Spinal cord (tissue), 10 donors: ENCODE results near the gene TCF7L1. TPM values are rescaled to one million over a fixed set of nuclear protein-coding genes. Genes with fewer than 3 reads are reported as not detected.
A peak's percentile ranks its signal among the peaks of the same experiment; 100 is the strongest.
"Not testable (repeated sequence)": the region's sequence is repeated elsewhere in the genome, so short reads cannot be mapped to it uniquely, and the experiment has no call there.

Experiments
- DNase-seq, 6 donors: peaks; one replicate each; pipeline versions ENCODE4 v3.0.0 to v3.0.0-alpha.2; 2013 to 2015; ENCODE audit warnings: low spot score in 6 of 6, low read depth in 4 of 6
- H3K27ac ChIP-seq: one replicate; pipeline ENCODE4 v1.5.1; 2013; ENCODE audit warnings: low read depth, low read length, control low read depth
- H3K27me3 ChIP-seq: one replicate; pipeline ENCODE4 v1.6.1; 2013; ENCODE audit warnings: low read length; ENCODE audit not compliant: control insufficient read depth, insufficient read depth
- H3K36me3 ChIP-seq: one replicate; pipeline ENCODE4 v1.6.1; 2013; ENCODE audit warnings: low read length; ENCODE audit not compliant: control insufficient read depth, insufficient read depth
- H3K4me1 ChIP-seq: one replicate; pipeline ENCODE4 v1.6.1; 2013; ENCODE audit warnings: low read length; ENCODE audit not compliant: control insufficient read depth, insufficient read depth
- H3K4me3 ChIP-seq: one replicate; pipeline ENCODE4 v1.5.1; 2013; ENCODE audit warnings: low read depth, low read length, control low read depth
- H3K9me3 ChIP-seq: one replicate; pipeline ENCODE4 v1.6.1; 2013; ENCODE audit warnings: low read length; ENCODE audit not compliant: control insufficient read depth, insufficient read depth
- WGBS: methylation state at CpG from one replicate; pipeline ENCODE4 v1.1.5; 2013; ENCODE audit warnings: missing lambda C conversion rate; ENCODE audit not compliant: insufficient coverage; 5-methylcytosine and 5-hydroxymethylcytosine counted together
- polyA plus RNA-seq, 2 donors: library from polyadenylated mRNA; unstranded; fragments of 120-200 nt; gene quantifications; one replicate each; pipeline ENCODE4 v1.2.1, GENCODE V29; 2013; ENCODE audit not compliant: insufficient read length in 2 of 2
- total RNA-seq, 2 donors: library from RNA; depleted of rRNA in 1 of 2; stranded (reverse); fragments of 120-200 nt in 1 of 2; fragments of >200 nt in 1 of 2; gene quantifications; one replicate each; pipeline versions ENCODE4 v1.2.3 to v1.2.4, GENCODE V29; 2013 to 2014
- donor health status: healthy.

Gene TCF7L1
- total and polyA plus RNA-seq, 4 donors = 3.4 to 41.9 (median 19.9) TPM

DNA sequence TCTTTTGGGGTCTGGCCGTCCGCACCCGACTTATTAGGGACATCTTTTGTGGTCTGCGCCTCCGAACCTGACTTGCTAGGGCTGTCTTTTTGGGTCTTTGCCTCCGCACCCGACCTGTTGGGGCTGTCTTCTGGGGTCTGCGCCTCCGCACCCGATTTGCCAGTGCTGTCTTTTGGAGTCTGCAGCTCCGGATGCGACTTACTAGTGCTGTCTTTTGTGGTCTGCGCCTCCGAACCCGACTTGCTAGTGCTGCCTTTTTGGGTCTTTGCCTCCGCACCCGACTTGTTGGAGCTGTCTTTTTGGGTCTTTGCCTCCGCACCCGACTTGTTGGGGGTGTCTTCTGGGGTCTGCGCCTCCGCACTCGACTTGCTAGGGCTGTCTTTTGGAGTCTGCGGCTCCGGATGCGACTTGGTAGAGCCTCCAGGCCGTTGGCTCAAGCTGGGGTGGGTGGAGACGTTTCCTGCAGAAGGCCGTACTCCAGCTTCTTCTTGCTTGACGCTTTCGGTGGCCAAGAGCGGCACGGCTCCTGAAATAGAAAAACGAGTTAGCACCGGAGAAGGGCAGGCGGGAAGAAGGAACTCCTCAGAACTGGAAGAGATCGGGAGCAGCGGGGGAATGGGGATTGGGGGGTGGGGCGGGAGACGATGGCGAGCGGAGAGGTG lies 194.1 kb downstream of the TCF7L1 start:
- Histone ChIP-seq H3K27me3 (no peaks in the 10 kb centered on the region), H3K27ac (peak overlapping the region; percentile 97), H3K4me3 (peak overlapping the region; percentile 91), H3K36me3 (peaks cover 24% of the 10 kb centered on the region), H3K4me1 (peaks cover 22% of the 10 kb centered on the region), H3K9me3 (no peaks in the 10 kb centered on the region)
- WGBS = 4% methylated on average over 37 of the region's 41 CpGs
- peak in 4 of 6 donors; percentile 20 to 73 (median 60) for DNase-seq

DNA sequence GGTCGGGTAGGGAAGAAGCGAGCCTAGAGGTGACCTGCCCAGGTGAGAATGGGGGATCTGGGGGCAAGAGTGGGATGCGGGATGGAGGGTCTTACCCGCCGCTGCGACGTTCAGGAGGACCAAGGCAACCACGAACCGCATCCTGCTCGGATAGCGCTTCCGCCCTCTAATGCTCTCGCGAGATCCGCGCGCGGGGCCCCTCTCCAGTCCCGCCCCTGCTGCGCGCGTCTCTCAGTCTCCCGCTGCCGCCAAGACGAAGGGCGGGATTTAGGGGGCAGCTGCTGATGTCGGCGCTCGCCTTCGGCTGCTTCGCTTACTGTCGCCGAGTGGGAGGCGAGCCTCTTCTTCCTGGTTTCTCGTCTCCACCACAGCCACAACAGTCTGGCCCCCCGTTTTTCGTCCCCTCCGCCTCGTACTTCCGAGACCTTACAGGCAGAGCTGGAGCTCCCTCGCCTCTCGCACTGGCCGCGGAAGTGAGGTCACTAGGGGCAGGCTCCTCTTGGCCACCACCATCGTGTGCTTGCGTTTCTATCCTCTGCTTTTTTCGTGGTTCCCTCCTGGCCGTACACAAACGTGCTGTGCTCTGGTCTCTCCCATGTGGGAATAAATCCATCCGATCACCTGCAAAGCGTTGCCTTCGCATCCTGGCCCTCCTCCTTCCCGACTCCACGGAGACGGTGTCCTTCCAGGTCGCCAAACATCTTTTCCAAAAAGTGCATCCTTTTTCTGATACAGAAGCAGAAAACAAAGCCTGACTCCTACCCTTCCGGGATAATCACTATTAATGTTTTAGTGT lies 194.8 kb downstream of the TCF7L1 start, which contains the start of gene TGOLN2:
TGOLN2 (minus strand) TSS at position 168 of the 796 bp plus-strand sequence; CDS start at position 141, 27 bp downstream.
- H3K27me3 ChIP-seq = no peaks in the 10 kb centered on the region
- peak within 1 kb of the TSS; percentile 97 for H3K27ac ChIP-seq
- peak; percentile 85 to 98 (median 90) for DNase-seq
- H3K4me3 ChIP-seq = peak within 1 kb of the TSS; percentile 91
- under 1% methylated on average over 55 of the region's 57 CpGs for WGBS
- peaks cover 18% of the 10 kb centered on the region for H3K36me3 ChIP-seq
- H3K9me3 ChIP-seq = no peaks in the 10 kb centered on the region
- H3K4me1 ChIP-seq = peaks cover 22% of the 10 kb centered on the region

- DNase-seq = no peak
- Histone ChIP-seq H3K27ac (no peak overlapping the region), H3K4me3 (no peak overlapping the region), H3K27me3 (no peaks in the 10 kb centered on the region), H3K4me1 (peaks cover 22% of the 10 kb centered on the region), H3K9me3 (no peaks in the 10 kb centered on the region), H3K36me3 (peaks cover 7% of the 10 kb centered on the region)
Observed at GRCh38 chr2:85329181-85329651, 196.0 kb downstream of the TCF7L1 start.

DNA sequence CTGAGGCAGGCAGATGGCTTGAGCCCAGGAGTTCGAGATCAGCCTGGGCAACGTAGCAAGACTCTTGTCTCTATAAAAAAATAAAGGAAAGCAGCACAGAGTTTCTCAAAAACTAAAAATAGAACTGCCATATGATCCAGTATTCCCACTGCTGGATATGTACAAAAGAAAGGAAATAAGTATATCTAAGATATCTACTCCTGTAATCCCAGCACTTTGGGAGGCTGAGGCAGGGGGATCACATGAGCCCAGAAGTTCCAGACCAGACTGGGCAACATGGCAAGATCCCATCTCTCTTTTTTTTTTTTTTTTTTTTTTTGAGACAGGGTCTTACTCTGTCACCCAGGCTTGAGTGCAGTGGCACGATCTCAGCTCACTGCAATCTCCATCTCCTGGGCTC lies 196.5 kb downstream of the TCF7L1 start:
- not testable (repeated sequence) for H3K36me3 ChIP-seq, DNase-seq, H3K9me3 ChIP-seq, H3K4me3 ChIP-seq, H3K27ac ChIP-seq, H3K27me3 ChIP-seq
- WGBS = no CpG with 5 or more reads among the region's 3 CpGs
- H3K4me1 ChIP-seq = peaks cover 20% of the 10 kb centered on the region

DNA sequence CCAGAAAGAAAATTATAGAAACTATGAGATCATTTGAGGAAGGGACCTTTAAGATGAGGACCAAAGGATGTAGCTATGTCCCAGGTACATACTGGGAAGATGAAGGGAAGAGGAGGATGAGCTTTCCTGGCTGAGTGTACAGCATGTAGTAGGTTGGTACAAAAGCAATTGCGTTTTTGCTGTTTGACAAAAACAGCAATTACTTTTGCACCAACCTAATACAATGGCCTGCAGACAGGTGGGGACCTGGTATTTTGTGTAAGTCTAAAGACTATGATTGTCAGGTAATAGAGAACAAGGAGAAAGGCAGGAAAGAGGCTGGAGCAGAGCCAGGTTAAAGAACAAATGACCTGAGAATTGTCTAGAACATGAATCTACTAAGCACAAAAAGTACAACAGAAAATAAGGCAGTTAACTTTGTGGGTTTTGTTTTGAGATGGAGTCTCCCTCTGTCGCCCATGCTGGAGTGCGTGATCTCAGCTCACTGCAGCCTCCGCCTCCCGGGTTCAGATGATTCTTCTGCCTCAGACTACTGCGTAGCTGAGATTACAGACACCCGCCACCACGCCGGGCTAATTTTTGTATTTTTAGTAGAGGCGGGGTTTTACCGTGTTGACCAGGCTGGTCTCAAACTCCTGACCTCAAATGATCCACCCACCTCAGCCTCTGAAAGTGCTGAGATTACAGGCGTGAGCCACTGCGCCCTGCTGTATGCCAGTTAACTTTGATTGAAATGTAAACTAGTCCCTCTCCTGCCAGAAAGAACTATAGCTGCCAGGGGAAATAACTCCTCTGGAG lies 197.8 kb downstream of the TCF7L1 start:
- Histone ChIP-seq H3K4me1 (peaks cover 13% of the 10 kb centered on the region), H3K27me3 (no peaks in the 10 kb centered on the region), H3K4me3 (no peak overlapping the region), H3K27ac (no peak overlapping the region), H3K9me3 (no peaks in the 10 kb centered on the region), H3K36me3 (peaks cover 2% of the 10 kb centered on the region)
- WGBS = 92% methylated on average over 4 of the region's 13 CpGs
- peak in 1 of 6 donors; percentile 58 for DNase-seq

DNA sequence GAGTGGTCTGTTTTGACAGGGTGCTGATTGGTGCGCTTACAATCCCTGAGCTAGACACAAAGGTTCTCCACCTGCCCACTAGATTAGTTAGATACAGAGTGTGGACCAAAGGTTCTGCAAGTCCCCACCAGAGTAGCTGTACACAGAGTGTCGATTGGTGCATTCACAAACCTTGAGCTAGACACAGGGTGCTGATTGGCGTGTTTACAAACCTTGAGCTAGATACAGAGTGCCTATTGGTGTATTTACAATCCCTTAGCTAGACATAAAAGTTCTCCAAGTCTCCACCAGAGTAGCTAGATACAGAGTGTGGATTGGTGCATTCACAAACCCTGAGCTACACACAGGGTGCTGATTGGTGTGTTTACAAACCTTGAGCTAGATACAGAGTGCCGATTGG lies 200.7 kb downstream of the TCF7L1 start:
- not testable (repeated sequence) for DNase-seq, H3K27ac ChIP-seq, H3K27me3 ChIP-seq, H3K4me1 ChIP-seq, H3K36me3 ChIP-seq, H3K4me3 ChIP-seq, H3K9me3 ChIP-seq
- WGBS = 100% methylated on average over 2 of the region's 4 CpGs

- H3K36me3 ChIP-seq = no peaks in the 10 kb centered on the region
- no peaks in the 10 kb centered on the region for H3K4me1 ChIP-seq
- no peaks in the 10 kb centered on the region for H3K27me3 ChIP-seq
- no peak overlapping the region for H3K27ac ChIP-seq
- no peak for DNase-seq
- WGBS = 45% methylated on average over 2 of the region's 2 CpGs
- no peak overlapping the region for H3K4me3 ChIP-seq
- no peaks in the 10 kb centered on the region for H3K9me3 ChIP-seq
Observed at GRCh38 chr2:85334928-85335327, 201.7 kb downstream of the TCF7L1 start.

GRCh38 chr2:85340034-85340892 lies 207.1 kb downstream of the TCF7L1 start:
- no peaks in the 10 kb centered on the region for H3K27me3 ChIP-seq
- H3K9me3 ChIP-seq = no peaks in the 10 kb centered on the region
- DNase-seq = peak in 1 of 6 donors; percentile 35
- no peak overlapping the region for H3K4me3 ChIP-seq
- no peak overlapping the region for H3K27ac ChIP-seq
- H3K36me3 ChIP-seq = peaks cover 27% of the 10 kb centered on the region
- H3K4me1 ChIP-seq = no peaks in the 10 kb centered on the region
- 32% methylated on average over 9 of the region's 13 CpGs for WGBS
